H54 (cell line): ENCODE results near the gene ECPAS.
"Not testable (repeated sequence)": the region's sequence is repeated elsewhere in the genome, so short reads cannot be mapped to it uniquely, and the experiment has no call there.

Experiments used
- DNase-seq: peaks from one replicate; pipeline ENCODE4 v3.0.0; 2011; ENCODE audit warnings: low spot score, mixed read lengths; ENCODE audit not compliant: insufficient read length
- FAIRE-seq: peaks from 3 replicates; lab custom pipeline; 2011; peaks lifted over from hg19 to GRCh38; lab: Jason Lieb, UNC
- POLR2A ChIP-seq: IDR thresholded peaks from 2 replicates; pipeline ENCODE4 v1.6.1; 2011; ENCODE audit warnings: low read depth, mild to moderate bottlenecking, low read length

Gene ECPAS

DNA sequence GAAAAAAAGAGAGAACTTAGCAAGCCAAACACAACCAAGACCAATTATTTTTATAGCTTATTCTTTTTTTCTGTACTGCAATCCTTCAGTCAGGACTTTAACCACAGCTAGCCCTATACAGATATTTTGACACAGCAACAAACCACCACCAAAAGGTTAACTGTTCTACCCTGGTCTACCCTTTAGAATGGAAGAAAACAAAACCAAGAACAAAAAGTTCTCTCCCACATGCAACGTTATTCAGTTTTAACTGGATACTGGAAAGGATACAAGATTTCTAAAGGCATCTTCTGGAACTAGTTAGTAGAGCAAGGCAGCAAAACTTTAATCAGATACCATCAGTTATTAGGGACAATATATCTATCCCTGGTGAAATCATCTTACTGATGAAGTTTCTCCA lies 32.6 kb downstream of the ECPAS start:
- no peak for FAIRE-seq
- DNase-seq, result no peak
- TF ChIP-seq POLR2A, result no peak

DNA sequence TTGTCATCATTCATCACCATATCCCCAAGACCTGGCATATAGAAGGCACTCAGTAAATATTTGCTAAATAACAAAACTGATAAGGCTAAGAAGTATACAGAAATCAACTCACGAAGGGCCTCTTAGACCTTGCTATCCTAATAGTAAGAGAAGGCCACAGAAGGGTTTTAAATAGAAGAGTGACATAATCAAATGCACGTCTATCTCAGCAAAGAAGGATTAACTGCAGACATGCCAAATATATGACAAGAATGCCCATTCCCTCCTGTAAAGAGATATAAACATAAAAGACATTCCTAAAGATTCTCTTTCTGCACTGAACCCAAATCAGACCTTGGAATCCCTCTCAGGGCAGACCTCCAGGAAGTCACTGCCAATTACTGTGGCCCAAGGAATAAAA lies 34.1 kb downstream of the ECPAS start:
- no peak for TF ChIP-seq POLR2A
- FAIRE-seq (no peak), DNase-seq (no peak)

DNA sequence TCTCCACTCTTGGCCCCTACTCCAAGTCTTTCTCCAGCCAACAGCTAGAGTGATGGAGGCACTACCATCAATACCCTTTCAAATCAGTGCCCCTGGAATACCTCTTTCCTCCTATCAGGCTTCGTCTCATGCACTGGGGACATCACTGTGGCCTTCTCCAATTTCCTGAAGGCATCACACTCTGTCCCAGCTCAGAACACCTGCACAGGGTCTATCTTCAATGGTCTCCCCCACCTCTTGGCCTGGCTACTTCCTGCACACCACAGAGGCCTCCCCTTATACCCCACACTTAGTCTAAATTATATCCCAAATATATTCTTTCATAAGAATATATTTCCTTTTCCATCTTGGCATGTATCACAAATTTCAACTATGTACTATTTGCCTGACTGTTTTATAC lies 34.5 kb downstream of the ECPAS start:
- DNase-seq (no peak), FAIRE-seq (no peak)
- TF ChIP-seq POLR2A, result no peak

DNA sequence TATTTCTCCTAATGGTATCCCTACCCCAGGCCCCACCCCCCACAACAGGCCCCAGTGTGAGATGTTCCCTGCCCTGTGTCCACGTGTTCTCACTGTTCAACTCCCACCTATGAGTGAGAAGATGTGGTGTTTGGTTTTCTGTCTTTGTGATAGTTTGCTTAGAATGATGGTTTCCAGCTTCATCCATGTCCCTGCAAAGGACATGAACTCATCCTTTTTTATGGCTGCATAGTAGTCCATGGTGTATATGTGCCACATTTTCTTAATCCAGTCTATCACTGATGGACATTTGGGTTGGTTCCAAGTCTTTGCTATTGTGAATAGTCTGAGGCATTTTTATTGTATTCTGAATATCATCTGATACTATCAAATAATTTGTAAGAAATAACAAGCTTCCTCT lies 38.4 kb downstream of the ECPAS start:
- not testable (repeated sequence) for FAIRE-seq, DNase-seq

DNA sequence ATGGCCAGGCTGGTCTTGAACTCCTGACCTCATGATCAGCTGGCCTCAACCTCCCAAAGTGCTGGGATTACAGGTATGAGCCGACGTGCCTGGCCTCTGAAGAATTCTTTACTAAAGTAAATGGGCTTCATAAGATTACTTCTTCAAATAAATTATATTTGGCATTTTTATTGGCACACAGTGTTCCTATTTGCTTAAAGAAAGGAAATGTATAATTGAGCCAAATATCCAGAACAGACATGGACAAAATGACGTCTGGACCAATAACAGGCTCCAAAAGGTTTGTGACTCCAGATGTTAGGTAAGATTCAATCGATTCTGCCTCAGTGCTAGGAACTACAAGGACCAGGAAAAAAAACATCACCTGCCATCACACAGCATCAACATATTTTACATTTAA lies 40.7 kb downstream of the ECPAS start:
- no peak for TF ChIP-seq POLR2A
- FAIRE-seq, result peak; percentile 23

DNA sequence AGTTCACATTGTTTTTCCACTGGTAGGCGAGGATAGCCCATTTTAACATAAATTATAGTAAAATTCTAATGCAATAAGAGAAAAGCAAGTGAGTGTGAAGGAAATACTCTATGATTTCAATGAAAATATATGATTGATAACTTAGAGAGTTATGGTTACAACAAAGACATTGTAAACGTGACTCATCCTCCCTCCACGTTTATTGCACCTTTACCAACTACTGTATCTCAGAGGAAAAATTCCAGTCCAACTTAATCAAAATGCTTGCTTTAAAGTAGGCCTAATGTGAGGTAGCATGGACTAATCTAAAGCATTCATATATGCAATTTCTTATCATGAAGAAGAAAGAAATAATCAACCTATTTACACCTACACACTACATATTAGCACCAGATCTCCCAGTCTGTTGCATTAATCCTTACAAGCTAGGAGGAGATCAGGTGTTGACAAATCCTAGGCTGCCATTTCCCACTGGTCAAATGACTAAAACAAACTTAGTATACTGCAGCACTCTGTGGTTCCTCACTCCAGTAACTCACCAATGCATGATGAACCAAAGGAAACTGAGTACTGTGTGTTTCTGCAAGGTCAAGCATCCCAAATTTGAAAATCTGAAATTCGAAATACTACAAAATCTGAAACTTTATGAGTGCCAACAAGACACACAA lies 41.7 kb downstream of the ECPAS start:
- TF ChIP-seq POLR2A, result no peak
- peak; percentile 60 for FAIRE-seq
- DNase-seq, result no peak

More for the DNA sequence above, 40.7 kb downstream of the ECPAS start:
- DNase-seq, result no peak

DNA sequence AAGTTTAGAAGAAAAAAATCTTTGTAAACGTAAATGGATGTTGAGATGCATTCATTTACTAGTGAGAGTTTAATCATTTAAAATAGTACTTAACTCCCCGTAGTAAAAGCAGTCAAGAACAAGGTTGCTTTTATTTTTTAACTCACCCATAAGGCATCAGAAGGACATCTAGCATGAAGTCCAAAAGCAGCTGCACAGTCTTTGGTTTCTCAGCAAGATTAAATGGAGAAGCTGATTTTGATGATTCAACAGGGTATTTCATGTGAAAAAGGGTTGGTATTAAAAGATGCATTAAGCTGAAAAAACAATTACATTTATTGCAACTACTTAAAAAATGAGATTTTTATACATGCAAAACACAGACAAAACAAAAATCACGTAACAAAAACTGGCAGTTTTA lies 44.0 kb downstream of the ECPAS start:
- no peak for TF ChIP-seq POLR2A
- DNase-seq (no peak), FAIRE-seq (no peak)

DNA sequence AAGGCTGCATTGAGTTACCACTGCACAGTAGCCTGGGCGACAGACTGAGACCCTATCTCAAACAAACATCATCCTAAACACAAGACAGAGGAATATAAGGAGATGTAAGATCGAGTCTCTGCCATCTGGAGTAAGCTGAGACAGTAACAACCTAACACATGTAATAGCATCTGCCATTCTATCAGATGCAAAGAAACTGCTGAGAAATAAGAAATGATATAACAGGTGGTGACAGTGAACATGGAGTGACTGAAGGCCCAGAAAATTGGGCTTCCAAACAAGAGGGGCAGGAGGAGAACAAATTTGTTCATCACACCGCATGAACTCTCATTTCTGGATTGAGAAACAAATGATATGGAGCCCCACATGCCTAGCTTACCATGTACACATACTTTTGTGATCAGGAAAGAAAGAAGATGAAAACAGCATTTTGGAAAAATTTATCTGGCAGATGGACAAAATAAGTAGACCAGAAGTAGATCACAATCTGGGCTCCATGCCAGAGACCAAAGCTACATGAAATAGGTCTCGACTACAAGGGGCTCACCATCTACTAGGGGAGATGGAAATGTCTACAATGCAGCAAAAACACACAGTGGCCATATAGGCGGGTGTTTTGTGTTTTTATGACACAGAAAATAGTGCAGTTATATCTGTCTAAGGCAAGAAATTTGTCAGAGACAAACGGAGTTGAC lies 45.5 kb downstream of the ECPAS start:
- TF ChIP-seq POLR2A, result no peak
- DNase-seq (no peak), FAIRE-seq (no peak)

DNA sequence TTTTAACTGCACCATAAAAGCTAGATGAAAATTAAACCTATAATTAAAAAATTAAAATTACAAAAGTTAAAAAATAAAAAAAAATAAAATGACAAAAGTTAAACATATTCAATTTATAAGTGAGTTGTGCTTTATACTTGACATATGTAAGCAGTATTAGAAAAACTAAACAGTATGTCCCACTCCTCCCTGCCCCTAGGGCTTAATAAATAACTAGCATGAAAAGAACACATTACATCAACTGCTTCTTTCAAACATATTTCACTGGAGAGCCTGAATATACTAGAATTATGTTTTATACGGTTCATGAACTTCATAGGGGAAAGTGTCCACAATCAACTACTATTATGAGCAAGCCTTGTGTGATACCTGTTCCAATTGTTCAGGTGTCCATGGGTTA lies 47.6 kb downstream of the ECPAS start:
- no peak for DNase-seq
- no peak for TF ChIP-seq POLR2A
- no peak for FAIRE-seq

DNA sequence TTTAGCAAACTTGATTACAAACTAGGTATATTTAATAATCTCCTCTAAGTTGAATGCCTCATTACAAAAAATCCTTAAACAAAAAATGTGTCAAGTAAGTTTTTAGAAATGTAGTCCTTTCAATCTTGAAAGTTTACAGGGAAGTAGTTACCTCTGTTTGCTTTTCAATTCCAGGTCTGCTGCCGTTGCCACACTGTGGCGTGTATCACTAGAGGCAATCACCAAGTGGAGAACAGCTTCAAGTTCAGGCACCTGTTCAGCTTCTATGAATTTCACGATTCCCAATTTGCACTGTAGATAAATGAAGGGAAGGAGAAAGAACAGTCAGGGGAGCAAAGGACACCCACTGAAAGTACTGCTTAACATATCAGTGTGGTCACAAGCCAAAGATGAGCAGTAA lies 51.1 kb downstream of the ECPAS start:
- FAIRE-seq (peak; percentile 6), DNase-seq (no peak)
- TF ChIP-seq POLR2A, result no peak

DNA sequence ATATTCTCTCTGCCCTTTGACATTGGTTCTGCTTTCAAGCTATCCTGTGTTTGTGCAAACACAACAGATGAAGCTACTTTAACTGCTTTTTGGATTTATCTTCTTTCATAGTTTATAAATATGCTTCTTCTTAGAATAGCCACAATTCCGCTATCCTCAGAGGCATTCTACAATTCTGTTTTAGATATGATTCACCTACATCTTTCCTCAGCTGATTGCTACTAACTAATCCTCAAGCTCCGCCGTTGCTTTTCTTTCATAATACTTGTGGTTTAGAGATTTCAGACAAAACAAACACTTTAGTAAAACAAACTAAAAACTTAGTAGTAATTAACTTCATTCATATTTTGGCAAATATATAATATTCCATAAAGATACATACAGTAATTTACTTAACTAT lies 52.5 kb downstream of the ECPAS start:
- no peak for DNase-seq
- no peak for TF ChIP-seq POLR2A
- no peak for FAIRE-seq

DNA sequence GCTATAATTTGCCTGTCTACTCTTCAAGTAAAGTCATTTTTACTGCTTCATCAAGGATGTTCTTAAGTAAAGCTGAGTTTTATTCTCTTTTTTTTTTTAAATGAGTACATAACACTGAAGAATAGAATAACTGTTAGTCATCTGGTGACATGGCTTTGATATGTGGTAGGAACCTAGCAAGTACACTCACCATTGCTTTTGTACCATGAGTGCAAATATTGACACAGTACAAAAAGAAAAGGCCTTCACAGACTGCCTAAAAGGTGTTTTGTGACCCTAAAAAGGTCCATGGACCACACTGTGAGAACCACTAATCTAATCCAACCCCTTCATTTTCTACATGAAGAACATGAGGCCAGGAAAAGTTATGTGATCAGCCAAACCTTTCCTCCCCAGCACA lies 55.0 kb downstream of the ECPAS start:
- TF ChIP-seq POLR2A, result no peak
- FAIRE-seq (no peak), DNase-seq (no peak)

DNA sequence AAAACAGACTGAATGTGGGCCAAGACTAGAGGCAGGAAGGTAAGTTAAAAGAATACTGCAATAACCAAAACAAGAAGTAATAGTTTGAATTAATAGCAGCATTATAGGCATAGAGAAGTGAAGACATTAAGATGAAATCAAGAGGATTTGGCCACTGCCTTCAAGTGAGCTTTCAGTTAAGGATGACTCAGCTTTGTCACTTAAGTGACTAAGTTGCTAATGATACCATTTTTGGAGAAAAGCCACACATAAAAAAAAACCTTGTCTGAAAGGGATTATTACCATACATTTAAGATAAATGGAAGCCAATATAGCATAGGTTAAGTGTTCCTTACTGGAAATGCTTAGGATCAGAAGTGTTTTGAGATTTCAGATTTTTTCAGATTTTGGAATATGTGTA lies 57.0 kb downstream of the ECPAS start:
- TF ChIP-seq POLR2A, result no peak
- DNase-seq (no peak), FAIRE-seq (peak; percentile 94)

DNA sequence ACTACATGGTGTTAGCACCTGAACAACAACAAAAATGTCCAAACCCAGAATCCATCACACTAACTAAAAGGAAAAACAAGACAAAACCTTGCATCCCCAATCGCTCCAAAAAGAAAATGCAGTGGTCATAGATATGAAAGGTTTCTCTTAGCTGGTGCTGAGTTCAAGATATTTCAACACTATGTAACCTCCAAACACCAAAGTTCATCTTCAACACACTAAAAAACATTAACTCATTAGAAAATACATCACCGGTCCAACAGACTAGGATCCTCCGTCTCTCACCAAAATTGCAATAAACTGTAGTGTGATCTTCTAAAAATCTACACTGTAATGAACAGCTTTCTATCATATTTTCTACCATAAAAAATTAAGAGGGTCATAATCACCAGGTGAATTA lies 60.8 kb downstream of the ECPAS start:
- FAIRE-seq (no peak), DNase-seq (no peak)
- no peak for TF ChIP-seq POLR2A

DNA sequence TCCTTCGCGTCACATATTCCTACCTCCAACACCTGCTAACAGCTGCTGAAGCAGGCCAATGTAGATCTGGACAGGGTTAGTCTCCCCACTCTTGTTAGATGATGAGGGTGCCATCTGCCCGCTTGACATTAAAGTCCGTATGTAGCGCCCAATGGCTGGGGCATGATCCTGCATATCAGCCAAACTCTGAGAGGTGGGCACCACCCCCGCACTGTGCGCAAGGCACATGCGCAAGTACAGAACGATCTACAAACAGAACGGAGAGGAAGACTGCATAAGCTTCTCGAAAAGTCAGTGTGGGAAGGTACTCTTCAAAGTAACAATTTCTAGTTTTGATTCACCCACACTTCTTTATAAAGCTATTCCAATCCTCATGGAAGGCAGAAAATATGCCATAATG lies 69.8 kb downstream of the ECPAS start:
- no peak for TF ChIP-seq POLR2A
- DNase-seq (no peak), FAIRE-seq (no peak)

DNA sequence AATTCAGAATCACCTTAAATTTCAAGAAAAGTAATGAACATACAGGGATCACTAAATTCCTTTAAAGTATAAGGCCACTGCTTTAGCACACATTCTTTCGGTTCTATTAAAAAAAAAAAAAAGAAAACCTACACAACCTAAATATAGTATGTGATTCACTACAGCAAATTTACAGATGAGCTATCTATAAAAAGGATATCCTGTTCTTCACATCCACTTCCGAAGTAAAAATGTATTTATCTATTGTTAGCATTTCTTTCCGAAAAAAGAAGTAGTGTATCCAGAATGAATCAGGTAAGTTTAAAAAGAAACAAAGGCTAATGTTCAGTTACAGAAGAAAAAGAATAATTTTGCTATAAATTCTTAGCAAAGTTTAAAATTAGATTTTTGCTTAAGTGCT lies 70.2 kb downstream of the ECPAS start:
- TF ChIP-seq POLR2A, result no peak

More for the DNA sequence above, 70.2 kb downstream of the ECPAS start:
- FAIRE-seq, result no peak
- no peak for DNase-seq
